Measurements from ENCODE around the gene FAM107A.

Gene FAM107A, protein sequence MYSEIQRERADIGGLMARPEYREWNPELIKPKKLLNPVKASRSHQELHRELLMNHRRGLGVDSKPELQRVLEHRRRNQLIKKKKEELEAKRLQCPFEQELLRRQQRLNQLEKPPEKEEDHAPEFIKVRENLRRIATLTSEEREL

DNA sequence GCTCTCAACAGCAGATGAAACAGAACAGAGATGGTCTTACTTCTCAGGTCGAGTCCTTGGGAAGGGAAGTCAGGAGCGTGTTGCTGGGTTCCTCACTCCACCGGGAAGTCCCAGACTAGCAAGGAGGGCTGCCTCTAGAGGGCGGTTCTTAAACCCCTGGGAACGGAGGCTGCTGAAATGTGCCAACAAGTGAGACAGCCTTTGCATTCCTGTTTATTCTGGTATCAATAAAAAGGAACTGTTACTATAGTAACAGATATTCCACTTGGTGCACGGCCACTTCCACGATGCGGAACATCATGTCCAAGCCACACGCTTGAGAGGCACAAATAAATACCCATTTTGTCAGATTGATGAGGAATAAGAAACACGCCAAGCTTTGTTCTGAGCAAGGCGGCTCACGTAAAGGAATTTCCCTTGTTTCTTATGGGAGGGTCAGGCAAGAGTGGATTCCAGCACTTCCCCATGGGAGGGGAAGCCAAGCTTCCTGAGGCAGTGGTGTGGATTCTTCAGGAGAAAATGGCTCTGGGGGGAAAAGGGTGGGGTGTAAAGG is at the start of gene FAM107A:
FAM107A (minus strand) TSS at position 123 of the 553 bp plus-strand sequence. CDS start 7,531 bp downstream, outside the sequence.
- no peak for DNase-seq

DNA sequence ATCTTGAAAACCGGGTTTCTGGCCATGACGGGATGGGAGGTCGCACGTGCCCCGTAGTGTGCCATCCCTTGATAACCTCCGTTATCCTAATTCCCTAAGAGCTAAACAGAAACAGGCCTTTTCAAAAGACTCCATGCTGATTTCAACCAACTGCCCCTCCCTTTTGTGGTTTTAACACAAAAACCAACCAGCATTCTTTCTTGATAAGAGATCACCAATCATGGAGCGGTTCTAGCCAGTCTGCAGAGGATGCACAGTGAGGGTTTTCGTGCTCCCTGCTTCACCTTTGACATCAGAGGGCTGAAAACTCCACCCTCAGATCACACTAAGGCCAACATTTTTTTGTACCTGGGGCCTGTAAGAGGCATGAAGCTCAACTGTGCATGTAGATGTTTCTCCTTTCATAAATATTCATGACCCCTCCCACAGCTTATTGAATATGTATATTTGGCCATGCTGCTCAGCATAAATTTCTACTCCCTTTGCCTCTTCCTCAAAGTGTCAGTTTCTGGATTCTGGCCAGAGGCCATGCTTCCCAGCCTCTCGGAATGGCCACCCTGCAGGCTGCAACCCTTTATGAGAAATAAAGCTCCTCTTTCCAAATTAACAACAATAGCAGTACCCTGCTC is 48.1 kb upstream of the FAM107A start:
- no peak for DNase-seq

DNA sequence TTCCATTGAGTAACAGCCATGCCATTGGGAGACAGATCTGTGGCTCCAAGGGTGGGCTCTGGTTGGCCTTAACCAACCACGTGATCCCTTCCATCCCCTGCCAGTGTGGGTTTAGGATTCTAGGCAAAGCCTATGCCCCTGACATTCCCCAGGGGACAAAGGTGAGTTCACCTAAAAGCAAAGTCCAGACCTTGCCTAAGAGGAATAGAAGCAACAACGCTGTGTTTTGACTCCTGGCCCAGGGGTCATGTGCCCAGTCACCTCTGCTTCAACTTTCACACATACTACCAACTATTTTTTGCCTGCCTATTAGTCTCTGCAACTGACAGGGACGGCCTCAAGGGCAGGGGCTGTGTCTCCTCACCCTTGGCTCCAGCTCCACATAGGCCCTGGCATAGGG is 47.4 kb upstream of the FAM107A start:
- no peak for DNase-seq

DNA sequence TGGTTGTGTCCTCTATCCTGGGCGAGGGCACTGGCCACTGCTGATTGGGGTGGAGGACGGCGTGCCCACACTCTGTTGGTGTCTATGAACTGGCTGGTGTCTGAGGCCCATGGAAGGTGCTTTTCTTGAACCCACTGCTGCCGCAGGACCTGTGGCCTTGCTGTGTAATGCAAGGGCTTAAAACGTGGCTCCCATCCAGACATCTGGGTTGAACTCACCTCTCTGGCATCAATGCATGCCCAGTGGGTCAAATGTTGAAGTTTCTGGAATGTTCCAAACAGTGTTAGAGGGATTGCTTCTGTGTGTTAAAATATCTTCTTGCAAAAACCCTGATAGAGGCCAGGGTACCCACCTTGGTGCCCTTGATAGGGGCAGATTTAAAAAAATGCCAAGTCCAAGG is 46.8 kb upstream of the FAM107A start:
- DNase-seq, result no peak

DNA sequence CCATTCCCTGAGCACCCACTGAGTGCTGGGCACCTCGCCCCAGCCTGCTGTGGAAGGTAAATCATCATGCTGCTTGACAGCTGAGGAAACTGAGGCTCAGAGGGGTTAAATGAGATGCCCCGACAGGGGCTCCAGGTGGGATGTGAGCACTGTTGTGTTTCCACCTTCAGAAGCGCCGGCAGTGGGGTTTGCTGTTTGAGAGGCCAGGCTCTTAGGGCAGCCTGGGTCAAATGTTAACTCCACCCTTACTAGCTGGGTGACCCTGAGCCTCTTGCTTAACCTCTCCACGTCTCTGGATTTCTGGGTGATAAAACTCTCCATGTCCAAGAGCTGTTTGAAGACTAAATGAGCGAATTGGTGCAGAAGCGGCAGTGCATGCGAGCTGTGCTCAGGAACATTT is 46.3 kb upstream of the FAM107A start:
- DNase-seq, result no peak

DNA sequence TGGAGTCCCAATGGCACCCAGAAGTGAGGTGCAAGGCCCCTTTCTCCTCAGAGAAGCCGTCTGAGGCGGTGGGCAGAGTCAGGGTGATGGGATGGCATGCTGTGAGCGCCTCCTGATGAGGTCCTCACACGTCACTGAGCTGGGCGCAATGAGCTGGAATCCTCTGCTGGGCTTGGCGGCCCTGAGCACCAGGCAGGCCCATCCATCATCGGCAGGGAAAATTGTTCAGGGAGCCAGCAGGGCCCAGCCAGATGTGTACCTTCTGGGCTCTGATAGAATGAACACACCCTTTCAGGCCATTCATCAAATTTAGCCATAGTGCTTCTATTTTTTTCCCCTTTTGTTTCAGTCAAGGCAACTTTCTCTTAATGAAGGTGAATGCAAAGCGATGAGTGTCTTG is 45.7 kb upstream of the FAM107A start:
- DNase-seq, result no peak

DNA sequence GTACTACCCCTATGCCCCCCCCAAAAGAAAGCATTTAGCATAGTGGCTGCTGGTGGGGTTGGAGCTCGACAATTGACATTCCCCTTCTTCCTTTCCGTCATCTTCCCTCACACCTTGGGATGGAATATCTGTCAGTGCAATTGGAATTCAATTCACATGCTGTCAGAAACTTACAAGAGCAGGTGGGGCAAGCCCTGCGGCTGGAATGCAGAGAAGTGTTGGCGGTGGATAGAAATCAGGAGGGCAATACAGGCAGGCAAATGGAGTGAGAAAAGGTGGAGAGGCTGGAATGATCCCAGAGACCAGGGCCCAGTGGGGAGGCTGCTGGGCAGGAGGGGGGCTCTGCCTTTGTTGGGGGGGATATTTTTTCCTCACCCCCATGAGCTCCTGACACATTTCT is 45.2 kb upstream of the FAM107A start:
- DNase-seq, result no peak

DNA sequence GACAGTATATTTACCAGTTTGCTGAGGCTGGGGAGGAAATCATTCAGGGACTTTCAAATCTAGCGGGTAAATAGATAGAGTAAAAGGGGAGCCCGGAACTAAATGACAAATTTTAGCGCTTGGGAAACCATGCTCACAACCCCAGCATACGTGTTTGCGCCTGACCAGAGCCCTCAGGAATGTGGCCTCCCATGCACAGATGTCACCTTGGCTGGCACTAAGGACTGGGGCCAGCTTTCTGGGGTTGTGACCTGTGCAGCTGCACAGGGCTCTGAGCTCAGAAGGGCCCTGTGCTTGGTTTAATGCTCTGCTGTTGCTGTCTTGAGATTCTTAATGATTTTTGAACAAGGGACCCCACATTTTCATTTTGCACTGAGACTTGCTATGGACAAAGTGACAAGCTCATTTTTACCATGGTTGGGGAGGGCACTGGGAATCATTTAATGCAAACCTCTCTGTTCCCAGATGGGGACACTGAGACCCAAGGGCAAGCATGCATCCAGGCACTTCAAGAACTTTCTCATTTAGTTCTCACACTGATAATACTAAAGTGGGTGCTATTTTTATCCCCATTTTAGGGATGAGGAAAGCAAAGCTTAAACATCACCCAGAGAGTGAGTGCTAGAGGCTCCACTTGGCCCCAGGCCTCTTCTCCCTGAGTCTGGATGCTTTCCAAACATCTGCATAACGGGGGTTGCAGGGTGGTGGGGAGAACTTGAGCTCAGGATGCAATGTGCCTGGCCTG is 44.1 kb upstream of the FAM107A start:
- DNase-seq, result no peak

DNA sequence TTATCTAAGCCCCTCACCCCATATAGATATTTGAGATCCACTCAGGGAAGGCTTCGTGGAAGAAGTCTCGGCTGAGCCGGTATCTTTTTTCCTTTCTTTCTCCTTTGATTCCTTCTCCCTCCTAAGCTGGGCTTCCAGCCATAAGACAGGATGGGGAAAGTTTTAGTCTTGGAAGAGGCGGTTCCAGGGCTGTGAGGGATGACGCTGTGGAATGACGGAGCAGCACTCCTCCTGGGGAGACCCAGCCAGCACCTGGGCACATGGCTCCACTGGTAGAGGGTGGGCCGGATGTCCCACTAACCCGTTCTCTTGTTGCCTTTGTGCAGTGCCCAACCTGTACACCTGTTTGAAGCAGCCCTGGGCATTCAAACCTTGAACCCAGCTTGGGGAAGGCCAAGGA is 43.2 kb upstream of the FAM107A start:
- no peak for DNase-seq

DNA sequence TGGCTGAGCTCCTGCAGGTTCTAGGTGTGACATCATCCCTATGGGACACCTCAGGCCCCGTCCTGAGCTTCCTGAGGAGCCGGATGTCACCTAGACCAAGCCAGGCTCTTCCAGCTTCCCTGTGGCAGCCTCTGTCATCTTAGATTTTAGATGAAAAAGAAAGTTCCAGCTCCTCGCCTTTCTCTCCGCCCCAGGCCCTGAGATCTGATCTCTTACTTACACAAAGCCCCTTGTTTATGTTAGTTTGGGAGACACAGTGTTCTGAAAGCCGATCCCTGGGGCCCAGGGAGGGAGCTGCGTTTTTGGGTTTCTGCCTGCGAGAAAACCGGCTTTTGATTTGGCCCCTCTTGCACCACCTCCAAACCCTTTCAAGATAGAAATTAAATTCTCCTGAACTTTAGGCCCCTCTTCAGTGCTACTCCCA is 40.2 kb upstream of the FAM107A start:
- DNase-seq, result no peak

DNA sequence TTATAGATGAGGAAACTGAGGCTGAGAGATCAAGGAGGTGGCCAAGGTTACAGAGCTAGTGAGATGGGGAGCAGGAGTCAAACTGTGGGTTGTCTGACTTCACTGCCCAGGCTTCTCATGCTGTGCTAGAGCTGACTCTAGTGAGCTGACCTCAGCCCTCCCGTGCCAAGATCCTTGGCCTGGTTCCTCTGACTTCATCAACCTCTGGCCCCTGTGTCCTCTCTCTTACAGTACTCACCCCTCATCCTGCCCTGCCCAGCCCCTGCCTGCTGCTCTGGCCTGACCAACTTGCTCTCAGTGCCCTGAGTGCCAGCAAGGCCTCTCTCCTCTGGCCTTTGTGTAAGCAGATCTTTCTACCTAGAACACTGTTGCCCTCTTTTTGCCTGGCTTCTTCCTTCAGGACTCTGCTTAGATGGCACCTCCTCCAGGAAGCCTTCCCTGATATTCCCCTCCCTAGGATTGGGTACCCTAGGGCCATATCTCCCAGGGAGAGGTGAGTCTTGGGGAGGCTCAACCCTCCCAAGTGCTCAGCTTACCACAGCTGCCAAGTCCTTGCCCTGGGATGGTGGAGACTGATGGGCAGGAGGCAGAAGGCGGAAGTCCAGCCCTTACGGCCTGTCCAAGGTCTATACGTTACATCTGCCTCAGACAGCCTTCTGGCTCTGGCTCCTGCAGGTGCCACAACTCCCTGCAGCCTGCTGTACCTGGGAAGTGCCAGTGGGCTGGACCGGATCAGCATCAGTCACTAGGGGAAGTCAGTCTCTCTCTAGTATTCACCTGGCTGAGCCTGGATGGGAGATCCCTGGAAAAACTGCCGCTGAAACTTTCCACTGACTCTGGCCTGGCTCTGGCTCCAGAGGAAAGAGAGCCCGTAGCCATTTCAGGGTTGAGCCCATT is 36.3 kb upstream of the FAM107A start:
- DNase-seq, result no peak

DNA sequence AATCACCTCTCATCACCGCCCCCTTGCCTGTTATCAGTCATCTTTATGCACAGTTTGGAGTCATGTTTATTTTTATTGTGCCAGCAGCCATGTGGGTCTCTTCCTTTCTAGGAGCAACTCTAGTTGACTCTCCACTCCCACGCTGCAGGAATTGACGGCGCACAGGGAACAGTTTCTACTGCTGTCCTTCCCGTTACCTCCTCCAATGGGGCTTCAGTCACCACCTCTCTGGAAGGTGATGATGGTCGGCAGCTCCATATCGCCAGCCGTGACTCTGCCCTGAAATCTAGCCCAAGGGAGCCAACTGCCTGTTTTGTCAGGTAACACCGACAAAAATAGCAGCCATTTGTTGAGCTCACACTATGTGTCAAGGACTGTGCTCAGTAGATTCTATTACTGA is 35.6 kb upstream of the FAM107A start:
- DNase-seq, result no peak

DNA sequence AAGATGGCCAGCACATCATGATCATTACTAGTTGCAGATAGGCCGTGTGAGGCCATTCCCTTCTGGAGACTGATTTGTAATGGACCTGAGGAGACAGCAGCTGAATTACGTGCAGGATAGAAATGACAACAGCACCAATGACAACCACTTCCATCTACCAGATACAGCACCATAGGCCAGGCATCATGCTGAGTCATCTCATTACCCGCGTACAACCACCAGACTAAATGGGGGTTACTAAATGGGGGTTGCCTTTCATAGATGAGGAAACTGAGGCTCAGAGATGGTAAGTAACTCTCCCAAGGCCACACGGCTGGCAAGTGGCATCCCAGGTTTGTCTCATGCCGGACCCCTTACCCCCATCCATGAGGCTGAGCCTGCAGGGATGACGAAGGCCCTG is 32.8 kb upstream of the FAM107A start:
- DNase-seq, result no peak

DNA sequence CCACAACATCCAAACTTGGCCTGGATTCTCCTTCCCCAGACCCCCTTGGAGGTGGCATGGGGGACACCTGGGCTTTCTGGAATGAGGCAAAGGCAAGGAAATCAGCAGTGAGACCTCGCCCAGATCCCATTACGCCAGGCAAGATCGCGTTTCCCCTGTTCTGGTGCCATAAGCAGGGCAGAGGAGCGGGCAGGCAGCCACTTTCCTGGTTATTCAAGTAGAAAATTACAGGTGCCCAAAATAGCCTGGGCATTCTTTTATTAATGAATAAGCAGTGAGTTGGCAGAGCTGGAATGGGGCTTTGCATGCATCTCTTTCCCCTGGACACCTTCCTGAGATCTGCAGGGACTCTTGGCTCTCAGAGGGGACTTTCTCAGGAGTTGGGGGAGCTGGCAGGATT is 31.5 kb upstream of the FAM107A start:
- DNase-seq, result no peak

DNA sequence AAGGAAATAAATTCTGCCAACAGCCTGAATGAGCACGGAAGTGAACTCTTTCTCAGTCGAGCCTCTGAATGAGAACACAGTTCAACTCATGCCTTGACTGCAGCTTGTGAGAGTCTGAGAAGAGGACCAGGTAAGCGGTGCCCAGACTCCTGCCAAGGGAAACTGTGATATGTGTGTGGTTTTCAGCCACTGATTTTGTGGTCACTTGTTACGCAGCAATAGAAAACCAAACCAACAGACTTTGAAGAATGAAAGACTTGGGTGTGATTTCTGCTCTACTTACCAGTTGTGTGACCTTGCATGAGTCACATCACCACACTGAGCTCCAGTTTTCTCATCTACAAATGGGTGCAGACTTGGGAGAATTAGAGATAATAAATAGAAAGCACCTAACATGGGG is 30.6 kb upstream of the FAM107A start:
- no peak for DNase-seq

DNA sequence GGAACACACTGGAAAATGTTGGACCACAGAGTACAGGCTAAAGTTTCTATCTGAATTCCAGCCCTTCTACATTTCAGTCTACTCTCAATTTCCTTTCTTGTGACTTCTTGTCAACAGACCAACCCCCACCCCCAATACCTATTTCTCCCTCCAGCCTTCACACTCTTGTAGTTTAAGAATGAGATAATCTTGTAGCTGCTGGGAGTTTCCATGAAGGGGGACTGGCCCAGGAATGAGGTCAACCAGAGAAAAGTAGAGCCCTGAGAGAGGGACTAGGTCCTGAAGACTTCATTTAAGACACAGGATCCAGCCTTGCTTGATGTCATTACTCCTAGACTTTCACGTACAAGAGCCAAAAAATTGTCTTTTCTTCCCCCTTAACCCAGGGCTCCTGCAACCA is 29.5 kb upstream of the FAM107A start:
- DNase-seq, result no peak

DNA sequence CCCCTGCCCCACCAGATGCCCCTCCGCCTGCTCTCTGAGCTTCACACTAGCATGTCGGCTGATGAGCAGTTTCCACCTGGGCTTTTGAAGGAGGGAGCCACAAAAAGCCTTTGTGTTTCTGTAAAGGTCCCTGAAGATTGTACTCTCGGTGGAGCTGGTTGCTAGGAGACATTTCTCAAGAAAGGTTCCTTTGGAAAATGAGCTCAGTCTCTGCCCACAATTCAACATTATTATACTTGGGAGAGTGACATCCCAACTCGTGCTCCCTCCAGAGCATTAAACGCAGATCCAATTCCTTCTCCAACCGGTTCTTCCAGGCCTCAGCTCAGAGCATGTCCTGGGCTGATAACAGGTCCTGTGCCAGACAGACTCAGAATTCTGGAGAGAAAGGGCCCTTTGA is 26.8 kb upstream of the FAM107A start:
- no peak for DNase-seq

DNA sequence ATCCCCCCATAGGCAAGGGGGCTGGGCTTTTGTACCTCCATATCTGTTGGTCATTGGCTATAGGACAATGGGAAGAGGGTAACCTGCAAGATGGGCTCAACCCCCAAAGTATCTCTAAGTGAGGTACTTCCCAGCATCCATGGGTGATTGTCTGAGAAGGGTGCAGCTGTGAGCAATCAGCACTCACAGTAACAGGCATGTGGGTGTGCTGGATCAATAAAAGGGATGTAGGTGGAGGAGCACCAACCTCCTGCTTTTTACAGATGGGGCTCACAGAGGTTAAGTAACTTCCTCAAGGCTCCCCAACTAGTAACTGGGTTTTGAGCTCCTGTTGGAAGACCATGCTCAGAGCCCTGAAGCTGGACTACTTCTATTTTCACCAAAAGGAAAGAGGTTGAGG is 26.4 kb upstream of the FAM107A start:
- DNase-seq, result no peak

DNA sequence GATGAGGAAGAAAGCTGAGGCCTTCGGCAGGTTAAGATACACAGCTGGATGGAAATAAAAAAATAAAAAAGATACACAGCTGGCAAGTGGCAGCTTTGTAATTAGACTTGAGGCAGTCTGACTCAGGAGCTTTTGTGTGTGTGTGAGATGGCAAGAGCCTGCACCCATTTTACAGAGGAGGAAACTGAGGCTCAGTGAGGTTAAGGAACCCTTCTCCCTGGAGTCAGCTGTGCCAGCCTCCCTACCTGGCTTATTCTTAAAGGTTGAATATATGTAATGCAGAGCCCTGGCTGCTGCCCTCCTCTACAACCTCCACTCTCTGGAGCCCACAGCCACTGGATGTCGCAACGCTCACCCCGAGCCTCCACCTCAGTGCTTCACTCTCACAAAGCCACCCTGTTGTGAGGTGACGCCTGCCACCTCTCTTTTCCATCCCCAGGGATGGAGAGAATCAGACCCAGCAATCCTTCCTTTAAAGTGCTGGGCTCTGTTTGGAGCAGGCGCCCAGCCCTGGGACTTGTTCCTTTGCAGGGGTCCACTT is 20.6 kb upstream of the FAM107A start:
- no peak for DNase-seq

DNA sequence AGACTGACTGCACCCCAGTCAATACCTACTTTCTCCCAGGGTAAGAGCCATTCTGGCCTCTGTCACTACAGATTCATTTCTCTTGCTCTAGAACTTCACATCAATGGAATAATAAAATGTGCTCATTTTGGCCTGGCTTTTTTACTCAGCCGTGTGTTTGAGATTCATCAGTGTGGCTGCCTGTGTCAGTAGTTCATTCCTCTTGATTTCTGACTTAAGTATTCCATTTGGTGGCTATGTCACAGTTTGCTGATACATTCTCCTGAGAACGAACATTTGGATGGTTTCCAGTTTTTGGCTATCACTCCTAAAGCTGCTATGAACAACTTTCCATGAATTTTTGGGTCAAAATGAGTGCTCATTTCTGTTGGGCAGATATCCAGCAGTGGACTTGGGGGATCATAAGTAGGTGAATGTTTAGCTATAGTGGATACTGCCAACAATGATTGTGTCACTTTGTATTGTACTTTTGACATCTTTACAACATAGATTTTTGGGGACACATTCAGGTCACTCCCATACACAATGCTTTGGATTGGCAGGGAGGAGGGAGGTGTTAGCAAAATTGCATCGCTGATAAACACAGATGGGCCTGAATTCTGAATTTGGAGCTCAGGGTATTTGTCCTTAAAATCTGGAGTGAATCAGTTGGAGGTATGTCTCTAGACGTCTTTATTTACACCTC is 19.8 kb upstream of the FAM107A start:
- DNase-seq, result no peak

DNA sequence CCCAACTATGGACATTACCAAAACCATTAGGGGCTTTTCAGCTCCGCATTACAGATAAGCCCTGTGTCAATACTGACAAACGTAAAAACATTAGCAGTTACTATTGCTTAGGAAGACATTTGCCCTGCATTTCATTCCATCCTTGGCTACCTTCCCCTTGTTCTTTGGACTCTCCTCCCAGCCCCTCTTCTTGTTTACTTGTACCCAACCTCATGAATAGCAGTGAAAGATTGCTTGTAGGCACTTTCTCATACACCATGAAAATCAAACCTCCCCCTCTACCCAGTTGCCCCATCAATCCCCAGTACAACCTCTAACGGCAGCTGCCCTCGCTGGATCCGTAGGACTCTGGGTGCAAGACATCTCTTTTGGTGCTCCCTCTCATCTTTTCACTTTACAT is 16.9 kb upstream of the FAM107A start:
- DNase-seq, result no peak
